SU-DHL-6 (cell line): ENCODE results near the gene NME8.

ENCODE experiments used
- H2AFZ ChIP-seq: fragments of 200-600 bp; sonication (generic); 2 replicates; pipeline ENCODE4 v1.6.1; 2014; ENCODE audit warnings: low read depth, mild to moderate bottlenecking, moderate library complexity, mixed read lengths, antibody characterized with exemption, low read length; ENCODE audit not compliant: severe bottlenecking
- H3F3A ChIP-seq: fragments of 200-600 bp; shearing (Covaris generic); 2 replicates; pipeline ENCODE4 v1.6.0; 2016; ENCODE audit warnings: antibody characterized with exemption, mild to moderate bottlenecking; ENCODE audit not compliant: insufficient read depth
- H3K27ac ChIP-seq: fragments of 200-600 bp; sonication (generic); 2 replicates; pipeline ENCODE4 v1.5.1; 2016; ENCODE audit warnings: low read depth, mild to moderate bottlenecking, low read length, moderate library complexity, mixed read lengths
- H3K27me3 ChIP-seq: fragments of 200-600 bp; sonication (generic), shearing (Covaris generic); 2 replicates; pipeline ENCODE4 v1.6.0; 2014; ENCODE audit warnings: mild to moderate bottlenecking, low read length
- H3K36me3 ChIP-seq: fragments of 200-600 bp; sonication (generic); 2 replicates; pipeline ENCODE4 v1.6.1; 2014; ENCODE audit warnings: mild to moderate bottlenecking, low read length, mixed read lengths
- H3K4me2 ChIP-seq: fragments of 300-600, 200-600 bp; shearing (Covaris generic), sonication (generic); 2 replicates; pipeline ENCODE4 v1.6.0; 2014; ENCODE audit warnings: low read length, low read depth, mild to moderate bottlenecking; ENCODE audit not compliant: poor library complexity, severe bottlenecking
- H3K4me3 ChIP-seq: fragments of 200-600 bp; sonication (generic); 2 replicates; pipeline ENCODE4 v1.5.1; 2014; ENCODE audit warnings: antibody characterized with exemption, low read length, mild to moderate bottlenecking, mixed read lengths; ENCODE audit not compliant: insufficient read depth, poor library complexity, severe bottlenecking
- H3K79me2 ChIP-seq: fragments of 200-600 bp; sonication (generic); 2 replicates; pipeline ENCODE4 v1.6.1; 2014; ENCODE audit warnings: mild to moderate bottlenecking, low read length, moderate library complexity; ENCODE audit not compliant: insufficient read depth
- H3K9ac ChIP-seq: fragments of 200-600 bp; sonication (generic); 2 replicates; pipeline ENCODE4 v1.7.0; 2014; ENCODE audit warnings: mild to moderate bottlenecking, low read length
- H3K9me2 ChIP-seq: fragments of 200-600 bp; sonication (generic); replicated peaks from 2 replicates; pipeline ENCODE4 v1.6.1; 2014; ENCODE audit warnings: low read length; ENCODE audit not compliant: insufficient read depth
- H3K9me3 ChIP-seq: fragments of 200-600 bp; sonication (generic); 2 replicates; pipeline ENCODE4 v1.6.1; 2014; ENCODE audit warnings: low read length, mixed read lengths; ENCODE audit not compliant: insufficient read depth
- H4K20me1 ChIP-seq: fragments of 200-600 bp; sonication (generic); 2 replicates; pipeline ENCODE4 v1.6.1; 2014; ENCODE audit warnings: low read depth, mild to moderate bottlenecking, antibody characterized with exemption, low read length, moderate library complexity, mixed read lengths
- CTCF ChIP-seq: fragments of 200-600 bp; sonication (generic); IDR thresholded peaks from one replicate; pipeline ENCODE4 v1.5.1; 2017; ENCODE audit warnings: antibody characterized with exemption, mild to moderate bottlenecking, low read length, moderate library complexity; ENCODE audit not compliant: insufficient read depth, poor library complexity, severe bottlenecking
- EZH2phosphoT487 ChIP-seq: fragments of 200-600 bp; sonication (generic), shearing (Covaris generic); conservative IDR thresholded peaks from 2 replicates; pipeline ENCODE4 v1.6.1; 2018; ENCODE audit warnings: mild to moderate bottlenecking, antibody characterized with exemption, low read length, moderate library complexity, mixed read lengths

The NME8 gene

GRCh38 chr7:37882086-37882485, 33.7 kb downstream of the NME8 start:
- Histone ChIP-seq H3K9me2 (no peaks in the 10 kb centered on the region), H3K4me3 (no peak overlapping the region), H3K27ac (no peak overlapping the region), H4K20me1 (no peaks in the 10 kb centered on the region), H3F3A (no peaks in the 10 kb centered on the region), H3K36me3 (no peaks in the 10 kb centered on the region), H3K9me3 (peaks cover 10% of the 10 kb centered on the region; the same call in 1 of the 2 replicates), H3K4me2 (no peak overlapping the region), H2AFZ (no peak overlapping the region), H3K79me2 (no peaks in the 10 kb centered on the region), H3K27me3 (no peaks in the 10 kb centered on the region), H3K9ac (no peak overlapping the region)
- TF ChIP-seq EZH2phosphoT487 (no peak), CTCF (no peak)

- H3K9ac ChIP-seq = no peak overlapping the region
- no peak overlapping the region for H2AFZ ChIP-seq
- TF ChIP-seq EZH2phosphoT487 = no peak
- no peak for TF ChIP-seq CTCF
- H3K36me3 ChIP-seq = no peaks in the 10 kb centered on the region
- H3K4me3 ChIP-seq = no peak overlapping the region
- H3K9me2 ChIP-seq = no peaks in the 10 kb centered on the region; the same call in 1 of the 2 replicates
- no peaks in the 10 kb centered on the region for H3F3A ChIP-seq
- H3K79me2 ChIP-seq = no peaks in the 10 kb centered on the region
- no peaks in the 10 kb centered on the region for H3K9me3 ChIP-seq
- H3K4me2 ChIP-seq = no peak overlapping the region
- no peaks in the 10 kb centered on the region for H4K20me1 ChIP-seq
- no peak overlapping the region for H3K27ac ChIP-seq
- H3K27me3 ChIP-seq = no peaks in the 10 kb centered on the region
Observed at GRCh38 chr7:37893359-37893758, 45.0 kb downstream of the NME8 start.

GRCh38 chr7:37894671-37895070, 46.3 kb downstream of the NME8 start:
- Histone ChIP-seq H3K27ac (no peak overlapping the region), H3K9ac (no peak overlapping the region), H2AFZ (no peak overlapping the region), H3K27me3 (no peaks in the 10 kb centered on the region), H3K79me2 (no peaks in the 10 kb centered on the region), H3F3A (no peaks in the 10 kb centered on the region), H3K9me2 (no peaks in the 10 kb centered on the region; the same call in 1 of the 2 replicates), H3K9me3 (no peaks in the 10 kb centered on the region), H3K36me3 (no peaks in the 10 kb centered on the region), H3K4me3 (no peak overlapping the region), H3K4me2 (no peak overlapping the region), H4K20me1 (no peaks in the 10 kb centered on the region)
- TF ChIP-seq CTCF = no peak
- TF ChIP-seq EZH2phosphoT487 = no peak
